ENCODE data around the gene TBC1D22A. TPM values are rescaled to one million over a fixed set of nuclear protein-coding genes. Genes with fewer than 3 reads are reported as not detected.

Gene TBC1D22A
- total and polyA plus RNA-seq, 2 experiments from 2014 or later, result 9.6 to 13.3 TPM

GRCh38 chr22:47163481-47163855 is 401.0 kb downstream of the TBC1D22A start:
- Histone ChIP-seq H3K27ac (ENCODE audit: low read depth) (no peak overlapping the region), H3K36me3 (ENCODE audit: insufficient read depth) (peaks cover 3% of the 10 kb centered on the region; the same call in 1 of the 2 replicates), H2AFZ (no peak overlapping the region), H4K20me1 (replicated peaks; ENCODE audit: insufficient read depth) (no peaks in the 10 kb centered on the region), H3K79me2 (replicated peaks; ENCODE audit: insufficient read depth) (no peaks in the 10 kb centered on the region), H3K9me2 (ENCODE audit: insufficient read depth) (no peaks in the 10 kb centered on the region), H3K4me3 (no peak overlapping the region), H3F3A (replicated peaks; ENCODE audit: low read depth) (no peaks in the 10 kb centered on the region), H3K4me2 (no peak overlapping the region), H3K4me1 (ENCODE audit: insufficient read depth) (no peaks in the 10 kb centered on the region), H3K27me3 (ENCODE audit: insufficient read depth) (no peaks in the 10 kb centered on the region)
- no peak for TF ChIP-seq CTCF (conservative IDR thresholded peaks at IDR 0.05; ENCODE audit: low read depth in 2 of 2)
- no peak for TF ChIP-seq EZH2 (IDR thresholded peaks at IDR 0.05; ENCODE audit: low read depth, unreplicated experiment)
- TF ChIP-seq REST (IDR thresholded peaks at IDR 0.05; ENCODE audit: unreplicated experiment), result no peak
- TF ChIP-seq CREB1 (CRISPR knock-in tag; IDR thresholded peaks at IDR 0.05; ENCODE audit: low read depth), result no peak
- TF ChIP-seq ZNF331 (CRISPR knock-in tag; IDR thresholded peaks at IDR 0.05; ENCODE audit: low read depth), result no peak
- TF ChIP-seq NANOG (IDR thresholded peaks at IDR 0.05; ENCODE audit: borderline replicate concordance), result no peak
- no peak for TF ChIP-seq JUNB (IDR thresholded peaks at IDR 0.05; ENCODE audit: unreplicated experiment)
- no peak for TF ChIP-seq EZH2phosphoT487 (IDR thresholded peaks at IDR 0.05; ENCODE audit: unreplicated experiment)
- TF ChIP-seq ZNF114 (CRISPR knock-in tag; IDR thresholded peaks at IDR 0.05), result no peak
- TF ChIP-seq ETS1 (IDR thresholded peaks at IDR 0.05), result no peak
- no peak for TF ChIP-seq STAT1 (IDR thresholded peaks at IDR 0.05; ENCODE audit: unreplicated experiment)
- Mint-ChIP-seq H3K36me3 (ENCODE audit: low read depth) (peaks cover 14% of the 10 kb centered on the region), H3K4me3 (no peak overlapping the region), H3K4me1 (0 out of 3 replicates have a peak, but pooled peaks cover 2% of the 10 kb centered on the region), H3K9me3 (peaks cover 14% of the 10 kb centered on the region), H3K27me3 (ENCODE audit: insufficient read depth, low read depth, poor library complexity) (peaks cover 2% of the 10 kb centered on the region), H3K27ac (peak overlapping the region; percentile 13; the same call in 1 of the 2 replicates)
- DNase-seq (ENCODE audit: low spot score) (no peak), ATAC-seq (no peak)
